ENCODE data around the gene CAP1. TPM values are rescaled to one million over a fixed set of nuclear protein-coding genes. Genes with fewer than 3 reads are reported as not detected.
"Not testable (repeated sequence)": the region's sequence is repeated elsewhere in the genome, so short reads cannot be mapped to it uniquely, and the experiment has no call there.

The CAP1 gene
- total RNA-seq, 1 experiment from 2014 or later: 229 TPM

DNA sequence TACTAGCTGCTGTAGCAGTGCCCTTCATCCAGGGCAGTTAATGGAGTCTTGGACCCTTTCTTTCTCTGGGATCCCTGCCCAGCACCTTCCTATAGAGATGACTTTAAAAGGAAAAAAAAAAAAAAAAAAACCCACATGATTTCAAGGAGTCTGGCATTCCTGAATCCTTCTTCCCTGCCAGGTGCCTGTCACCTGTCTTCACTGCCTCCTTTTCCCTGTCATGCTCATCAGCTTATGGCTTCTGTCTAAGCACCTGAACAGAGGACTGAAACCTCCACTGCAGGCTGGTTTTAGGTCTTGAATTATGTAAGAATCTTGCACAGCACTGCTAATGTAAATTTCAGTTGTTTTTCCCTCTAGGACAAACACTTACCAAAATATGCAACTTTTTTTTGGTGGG is 31.6 kb downstream of the CAP1 start:
- Histone ChIP-seq H3K9me2 (replicated peaks; ENCODE audit: insufficient read depth, low read length) (no peaks in the 10 kb centered on the region), H3K79me2 (ENCODE audit: low read length) (peaks cover 2% of the 10 kb centered on the region; the same call in 1 of the 2 replicates), H3K4me1 (ENCODE audit: low read length) (peaks cover 8% of the 10 kb centered on the region), H3K4me3 (ENCODE audit: low read length) (no peak overlapping the region), H3K27me3 (ENCODE audit: low read length) (no peaks in the 10 kb centered on the region), H2AFZ (ENCODE audit: low read length) (no peak overlapping the region), H3K9me3 (ENCODE audit: low read length) (no peaks in the 10 kb centered on the region), H3K36me3 (ENCODE audit: insufficient read depth, low read length) (peaks cover 70% of the 10 kb centered on the region), H3K9ac (ENCODE audit: low read length) (no peak overlapping the region), H3K4me2 (ENCODE audit: low read depth, low read length, poor library complexity, severe bottlenecking) (no peak overlapping the region), H4K20me1 (ENCODE audit: insufficient read depth, low read depth, low read length) (no peaks in the 10 kb centered on the region), H3K27ac (ENCODE audit: low read length) (no peak overlapping the region)
- no peak for DNase-seq

- H3K27me3 ChIP-seq (ENCODE audit: low read length): no peaks in the 10 kb centered on the region
- H3K79me2 ChIP-seq (ENCODE audit: low read length): no peaks in the 10 kb centered on the region
- no peak overlapping the region for H3K4me2 ChIP-seq (ENCODE audit: low read depth, low read length, poor library complexity, severe bottlenecking)
- no peak for DNase-seq
- peaks cover 67% of the 10 kb centered on the region for H3K36me3 ChIP-seq (ENCODE audit: insufficient read depth, low read length)
- H3K4me3 ChIP-seq (ENCODE audit: low read length): no peak overlapping the region
- no peaks in the 10 kb centered on the region; the same call in 1 of the 2 replicates for H3K4me1 ChIP-seq (ENCODE audit: low read length)
- H3K9me2 ChIP-seq (replicated peaks; ENCODE audit: insufficient read depth, low read length): no peaks in the 10 kb centered on the region
- no peak overlapping the region for H2AFZ ChIP-seq (ENCODE audit: low read length)
- no peaks in the 10 kb centered on the region for H4K20me1 ChIP-seq (ENCODE audit: insufficient read depth, low read depth, low read length)
- no peak overlapping the region for H3K27ac ChIP-seq (ENCODE audit: low read length)
- no peak overlapping the region for H3K9ac ChIP-seq (ENCODE audit: low read length)
- H3K9me3 ChIP-seq (ENCODE audit: low read length): no peaks in the 10 kb centered on the region
These were observed 32.5 kb downstream of the CAP1 start for GRCh38 chr1:40073062-40073461.

DNA sequence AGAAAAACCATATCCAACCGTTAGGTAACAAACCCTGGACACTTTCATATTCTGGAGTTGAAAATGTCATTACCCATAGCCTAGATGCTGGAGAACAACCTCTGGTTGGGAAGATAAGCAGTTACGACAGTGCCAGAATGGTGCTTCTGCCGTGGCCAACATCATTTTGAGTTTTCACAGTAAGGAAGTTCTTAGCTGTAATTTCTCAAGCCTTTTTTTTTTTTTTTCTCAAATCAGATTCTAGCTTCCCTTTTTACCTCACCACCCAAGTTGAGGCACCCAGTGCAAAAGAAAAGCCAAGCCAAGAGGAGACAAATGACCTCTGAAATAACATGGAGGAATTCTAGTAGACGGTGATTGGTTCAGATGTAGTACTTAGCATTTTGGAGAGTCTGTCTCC is 34.7 kb downstream of the CAP1 start:
- Histone ChIP-seq H4K20me1 (ENCODE audit: insufficient read depth, low read depth, low read length) (no peaks in the 10 kb centered on the region), H3K9me2 (replicated peaks; ENCODE audit: insufficient read depth, low read length) (no peaks in the 10 kb centered on the region), H3K9me3 (ENCODE audit: low read length) (no peaks in the 10 kb centered on the region), H3K36me3 (ENCODE audit: insufficient read depth, low read length) (peaks cover 62% of the 10 kb centered on the region), H3K4me1 (ENCODE audit: low read length) (no peaks in the 10 kb centered on the region), H3K79me2 (ENCODE audit: low read length) (no peaks in the 10 kb centered on the region), H3K27me3 (ENCODE audit: low read length) (no peaks in the 10 kb centered on the region), H3K4me2 (ENCODE audit: low read depth, low read length, poor library complexity, severe bottlenecking) (no peak overlapping the region), H2AFZ (ENCODE audit: low read length) (no peak overlapping the region), H3K9ac (ENCODE audit: low read length) (no peak overlapping the region), H3K4me3 (ENCODE audit: low read length) (no peak overlapping the region), H3K27ac (ENCODE audit: low read length) (no peak overlapping the region)
- no peak for DNase-seq

DNA sequence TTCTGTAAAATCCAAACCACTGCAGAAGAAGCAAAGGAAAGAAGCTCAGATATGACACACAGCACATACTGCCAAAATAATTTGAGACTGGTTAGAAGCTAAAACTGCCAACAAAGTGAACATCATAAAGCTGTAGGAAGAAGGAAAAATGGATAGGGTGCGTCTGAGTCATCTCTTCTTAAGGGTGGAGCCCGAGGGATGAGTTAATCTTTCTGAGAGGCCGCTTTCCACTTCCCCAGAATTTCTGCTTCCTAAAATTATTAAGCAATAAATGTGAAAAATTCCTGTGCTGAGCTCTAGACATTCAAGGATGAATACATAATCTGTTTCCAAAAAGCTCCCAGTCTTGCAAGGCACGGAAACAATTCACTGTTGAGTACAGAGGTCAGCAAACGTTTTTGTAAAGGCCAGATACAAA is 36.4 kb downstream of the CAP1 start:
- Histone ChIP-seq H3K9ac (ENCODE audit: low read length) (no peak overlapping the region), H2AFZ (ENCODE audit: low read length) (no peak overlapping the region), H3K9me2 (replicated peaks; ENCODE audit: insufficient read depth, low read length) (no peaks in the 10 kb centered on the region), H4K20me1 (ENCODE audit: insufficient read depth, low read depth, low read length) (no peaks in the 10 kb centered on the region), H3K4me1 (ENCODE audit: low read length) (no peaks in the 10 kb centered on the region), H3K36me3 (ENCODE audit: insufficient read depth, low read length) (peaks cover 47% of the 10 kb centered on the region), H3K79me2 (ENCODE audit: low read length) (no peaks in the 10 kb centered on the region), H3K27ac (ENCODE audit: low read length) (no peak overlapping the region), H3K9me3 (ENCODE audit: low read length) (no peaks in the 10 kb centered on the region), H3K4me2 (ENCODE audit: low read depth, low read length, poor library complexity, severe bottlenecking) (no peak overlapping the region), H3K4me3 (ENCODE audit: low read length) (no peak overlapping the region), H3K27me3 (ENCODE audit: low read length) (no peaks in the 10 kb centered on the region)
- DNase-seq: no peak

- H3K9ac ChIP-seq (ENCODE audit: low read length): no peak overlapping the region
- no peaks in the 10 kb centered on the region for H3K9me3 ChIP-seq (ENCODE audit: low read length)
- no peaks in the 10 kb centered on the region for H3K79me2 ChIP-seq (ENCODE audit: low read length)
- H3K4me2 ChIP-seq (ENCODE audit: low read depth, low read length, poor library complexity, severe bottlenecking): no peak overlapping the region
- no peaks in the 10 kb centered on the region for H3K9me2 ChIP-seq (replicated peaks; ENCODE audit: insufficient read depth, low read length)
- DNase-seq: peak; percentile 86
- H3K36me3 ChIP-seq (ENCODE audit: insufficient read depth, low read length): peaks cover 32% of the 10 kb centered on the region
- no peaks in the 10 kb centered on the region for H4K20me1 ChIP-seq (ENCODE audit: insufficient read depth, low read depth, low read length)
- no peaks in the 10 kb centered on the region for H3K4me1 ChIP-seq (ENCODE audit: low read length)
- H3K27me3 ChIP-seq (ENCODE audit: low read length): no peaks in the 10 kb centered on the region
- H3K27ac ChIP-seq (ENCODE audit: low read length): no peak overlapping the region
- no peak overlapping the region for H3K4me3 ChIP-seq (ENCODE audit: low read length)
- H2AFZ ChIP-seq (ENCODE audit: low read length): no peak overlapping the region
These were observed 38.2 kb downstream of the CAP1 start for GRCh38 chr1:40078512-40079333.

GRCh38 chr1:40079774-40080400 is 39.4 kb downstream of the CAP1 start:
- Histone ChIP-seq H3K9me3 (ENCODE audit: low read length) (no peaks in the 10 kb centered on the region), H3K9me2 (replicated peaks; ENCODE audit: insufficient read depth, low read length) (no peaks in the 10 kb centered on the region), H3K4me3 (ENCODE audit: low read length) (no peak overlapping the region), H3K9ac (ENCODE audit: low read length) (no peak overlapping the region), H4K20me1 (ENCODE audit: insufficient read depth, low read depth, low read length) (no peaks in the 10 kb centered on the region), H3K79me2 (ENCODE audit: low read length) (no peaks in the 10 kb centered on the region), H3K4me2 (ENCODE audit: low read depth, low read length, poor library complexity, severe bottlenecking) (no peak overlapping the region), H3K36me3 (ENCODE audit: insufficient read depth, low read length) (peaks cover 35% of the 10 kb centered on the region), H3K27me3 (ENCODE audit: low read length) (no peaks in the 10 kb centered on the region), H3K4me1 (ENCODE audit: low read length) (no peaks in the 10 kb centered on the region), H3K27ac (ENCODE audit: low read length) (no peak overlapping the region), H2AFZ (ENCODE audit: low read length) (no peak overlapping the region)
- DNase-seq: no peak

DNA sequence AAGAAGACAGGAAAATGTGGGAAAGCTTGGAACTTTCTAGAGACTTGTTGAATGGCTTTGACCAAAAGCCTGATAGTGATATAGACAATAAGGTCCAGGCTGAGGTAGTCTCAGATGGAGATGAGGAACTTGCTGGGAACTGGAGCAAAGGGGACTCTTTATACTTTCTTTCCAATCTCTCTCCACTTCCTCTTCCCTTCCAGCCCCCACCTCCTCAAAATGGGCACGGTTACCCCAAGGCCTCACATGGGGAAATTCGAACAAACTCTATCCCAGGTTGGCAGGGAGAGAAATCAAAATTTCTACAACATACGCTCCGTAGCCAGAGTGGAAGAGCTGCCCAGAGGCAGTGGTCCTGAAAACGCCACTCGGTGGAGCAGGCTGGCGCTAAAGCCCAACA is 41.3 kb downstream of the CAP1 start:
- H3K9me2 ChIP-seq (replicated peaks; ENCODE audit: insufficient read depth, low read length): no peaks in the 10 kb centered on the region

GRCh38 chr1:40084750-40085149 is 44.2 kb downstream of the CAP1 start:
- peak; percentile 57 for DNase-seq
- not testable (repeated sequence) for H3K9ac ChIP-seq (ENCODE audit: low read length); H4K20me1 ChIP-seq (ENCODE audit: insufficient read depth, low read depth, low read length); H3K9me2 ChIP-seq (replicated peaks; ENCODE audit: insufficient read depth, low read length); H3K4me2 ChIP-seq (ENCODE audit: low read depth, low read length, poor library complexity, severe bottlenecking); H3K4me1 ChIP-seq (ENCODE audit: low read length); H3K79me2 ChIP-seq (ENCODE audit: low read length); H3K27me3 ChIP-seq (ENCODE audit: low read length); H3K4me3 ChIP-seq (ENCODE audit: low read length); H3K9me3 ChIP-seq (ENCODE audit: low read length); H3K27ac ChIP-seq (ENCODE audit: low read length); H2AFZ ChIP-seq (ENCODE audit: low read length)
- H3K36me3 ChIP-seq (ENCODE audit: insufficient read depth, low read length): peaks cover 22% of the 10 kb centered on the region; the same call in 1 of the 2 replicates

More for the DNA sequence above, 41.3 kb downstream of the CAP1 start:
- H3K4me1 ChIP-seq (ENCODE audit: low read length): no peaks in the 10 kb centered on the region
- no peak overlapping the region for H3K4me2 ChIP-seq (ENCODE audit: low read depth, low read length, poor library complexity, severe bottlenecking)
- no peak for DNase-seq
- H3K27ac ChIP-seq (ENCODE audit: low read length): no peak overlapping the region
- peaks cover 24% of the 10 kb centered on the region for H3K36me3 ChIP-seq (ENCODE audit: insufficient read depth, low read length)
- H4K20me1 ChIP-seq (ENCODE audit: insufficient read depth, low read depth, low read length): no peaks in the 10 kb centered on the region
- no peak overlapping the region for H3K9ac ChIP-seq (ENCODE audit: low read length)
- no peaks in the 10 kb centered on the region for H3K9me3 ChIP-seq (ENCODE audit: low read length)
- H2AFZ ChIP-seq (ENCODE audit: low read length): no peak overlapping the region
- H3K27me3 ChIP-seq (ENCODE audit: low read length): no peaks in the 10 kb centered on the region
- H3K4me3 ChIP-seq (ENCODE audit: low read length): no peak overlapping the region
- no peaks in the 10 kb centered on the region for H3K79me2 ChIP-seq (ENCODE audit: low read length)

All from Karpas-422 (cell line).